GM19468 (cell line): Measurements from ENCODE around the gene NEGR1.
"Not testable (repeated sequence)": the region's sequence is repeated elsewhere in the genome, so short reads cannot be mapped to it uniquely, and the experiment has no call there.

Experiments
- ATAC-seq: cut with Tn5 transposase; IDR thresholded peaks from one replicate; pipeline ENCODE4 v1.9.1; 2021; ENCODE audit warnings: mild to moderate bottlenecking, moderate library complexity, moderate number of reproducible peaks; ENCODE audit not compliant: unreplicated experiment; ENCODE audit errors: extremely low read depth

Gene NEGR1

GRCh38 chr1:72235931-72236330 lies 46.4 kb downstream of the NEGR1 start:
- ATAC-seq, result not testable (repeated sequence)

- no peak for ATAC-seq
These were observed 47.3 kb downstream of the NEGR1 start for GRCh38 chr1:72235062-72235461.

- no peak for ATAC-seq
These were observed 51.6 kb downstream of the NEGR1 start for GRCh38 chr1:72230746-72231145.

GRCh38 chr1:72229893-72230292 lies 52.4 kb downstream of the NEGR1 start:
- no peak for ATAC-seq

GRCh38 chr1:72227667-72228066 lies 54.7 kb downstream of the NEGR1 start:
- no peak for ATAC-seq

GRCh38 chr1:72224506-72224905 lies 57.8 kb downstream of the NEGR1 start:
- ATAC-seq, result no peak

- ATAC-seq, result no peak
These were observed 60.5 kb downstream of the NEGR1 start for GRCh38 chr1:72221811-72222210.

- ATAC-seq, result no peak
These were observed 64.1 kb downstream of the NEGR1 start for GRCh38 chr1:72218141-72218739.

GRCh38 chr1:72207059-72207458 lies 75.3 kb downstream of the NEGR1 start:
- ATAC-seq, result no peak

GRCh38 chr1:72202761-72203160 lies 79.6 kb downstream of the NEGR1 start:
- no peak for ATAC-seq

- ATAC-seq, result no peak
These were observed 84.6 kb downstream of the NEGR1 start for GRCh38 chr1:72197786-72198185.

- ATAC-seq, result no peak
These were observed 95.5 kb downstream of the NEGR1 start for GRCh38 chr1:72186733-72187307.

- ATAC-seq, result no peak
These were observed 98.1 kb downstream of the NEGR1 start for GRCh38 chr1:72184099-72184701.

- ATAC-seq, result no peak
These were observed 99.5 kb downstream of the NEGR1 start for GRCh38 chr1:72182859-72183258.

- no peak for ATAC-seq
These were observed 104.1 kb downstream of the NEGR1 start for GRCh38 chr1:72178266-72178665.

GRCh38 chr1:72177711-72178110 lies 104.6 kb downstream of the NEGR1 start:
- no peak for ATAC-seq

GRCh38 chr1:72170246-72170645 lies 112.1 kb downstream of the NEGR1 start:
- ATAC-seq, result no peak

GRCh38 chr1:72166426-72166825 lies 115.9 kb downstream of the NEGR1 start:
- ATAC-seq, result no peak

- ATAC-seq, result no peak
These were observed 131.8 kb downstream of the NEGR1 start for GRCh38 chr1:72150508-72150907.

GRCh38 chr1:72141875-72142274 lies 140.5 kb downstream of the NEGR1 start:
- ATAC-seq, result no peak

GRCh38 chr1:72140222-72140621 lies 142.1 kb downstream of the NEGR1 start:
- no peak for ATAC-seq

GRCh38 chr1:72137656-72138055 lies 144.7 kb downstream of the NEGR1 start:
- no peak for ATAC-seq
